SH-SY5Y (cell line): ENCODE data around the gene FBXW5.

Source experiments
- GATA2 ChIP-seq: IDR thresholded peaks from 2 replicates; pipeline ENCODE4 v1.6.1; 2011; ENCODE audit warnings: mild to moderate bottlenecking, low read depth, low read length
- GATA3 ChIP-seq: IDR thresholded peaks from 2 replicates; pipeline ENCODE4 v1.6.1; 2011; ENCODE audit warnings: low read depth, mild to moderate bottlenecking, low read length, moderate library complexity

- no peak for TF ChIP-seq GATA2
- no peak for TF ChIP-seq GATA3
Observed at GRCh38 chr9:136979769-136980587, 35.4 kb upstream of the FBXW5 start.
